Measurements from ENCODE around the gene TSHZ2. TPM values are rescaled to one million over a fixed set of nuclear protein-coding genes. Genes with fewer than 3 reads are reported as not detected.
A peak's percentile ranks its signal among the peaks of the same experiment; 100 is the strongest.

The TSHZ2 gene
- total RNA-seq, 1 donor = 3.6 TPM

GRCh38 chr20:53154540-53154939 is 182.4 kb downstream of the TSHZ2 start:
- H3K79me2 ChIP-seq (ENCODE audit: insufficient read depth, low read length) = no peaks in the 10 kb centered on the region
- no peak for DNase-seq (ENCODE audit: insufficient read length, low spot score, missing footprints)

GRCh38 chr20:53157443-53158408 is 185.6 kb downstream of the TSHZ2 start:
- no peak for DNase-seq (ENCODE audit: insufficient read length, low spot score, missing footprints)
- Histone ChIP-seq H3K27me3 (ENCODE audit: insufficient read depth, low read length) (no peaks in the 10 kb centered on the region), H4K20me1 (ENCODE audit: insufficient read depth, low read length) (no peaks in the 10 kb centered on the region), H3K4me2 (ENCODE audit: insufficient read depth, low read length) (no peak overlapping the region), H2AFZ (ENCODE audit: low read length) (no peak overlapping the region), H3K4me3 (ENCODE audit: insufficient read depth, low read length) (no peak overlapping the region), H3K79me2 (ENCODE audit: insufficient read depth, low read length) (no peaks in the 10 kb centered on the region), H3K4me1 (ENCODE audit: insufficient read depth, low read length) (peaks cover 13% of the 10 kb centered on the region), H3K9me3 (ENCODE audit: low read depth, low read length) (no peaks in the 10 kb centered on the region), H3K27ac (ENCODE audit: low read depth, low read length) (no peak overlapping the region), H3K36me3 (ENCODE audit: insufficient read depth, low read length) (no peaks in the 10 kb centered on the region)
- TF ChIP-seq CTCF (IDR thresholded peaks at IDR 0.05; ENCODE audit: extremely low read depth, low read depth, low read length) = peak; percentile 66

More at GRCh38 chr20:53154540-53154939, 182.4 kb downstream of the TSHZ2 start:
- Histone ChIP-seq H3K4me1 (ENCODE audit: insufficient read depth, low read length) (peaks cover 4% of the 10 kb centered on the region), H3K27ac (ENCODE audit: low read depth, low read length) (no peak overlapping the region), H3K9me3 (ENCODE audit: low read depth, low read length) (no peaks in the 10 kb centered on the region), H3K36me3 (ENCODE audit: insufficient read depth, low read length) (no peaks in the 10 kb centered on the region), H2AFZ (ENCODE audit: low read length) (no peak overlapping the region), H3K4me2 (ENCODE audit: insufficient read depth, low read length) (no peak overlapping the region), H3K27me3 (ENCODE audit: insufficient read depth, low read length) (no peaks in the 10 kb centered on the region), H4K20me1 (ENCODE audit: insufficient read depth, low read length) (no peaks in the 10 kb centered on the region), H3K4me3 (ENCODE audit: insufficient read depth, low read length) (no peak overlapping the region)
- TF ChIP-seq CTCF (IDR thresholded peaks at IDR 0.05; ENCODE audit: extremely low read depth, low read depth, low read length) = no peak

- Histone ChIP-seq H3K27me3 (ENCODE audit: insufficient read depth, low read length) (no peaks in the 10 kb centered on the region), H3K36me3 (ENCODE audit: insufficient read depth, low read length) (no peaks in the 10 kb centered on the region), H3K4me1 (ENCODE audit: insufficient read depth, low read length) (peaks cover 14% of the 10 kb centered on the region), H3K4me3 (ENCODE audit: insufficient read depth, low read length) (no peak overlapping the region), H4K20me1 (ENCODE audit: insufficient read depth, low read length) (no peaks in the 10 kb centered on the region), H3K4me2 (ENCODE audit: insufficient read depth, low read length) (no peak overlapping the region), H3K79me2 (ENCODE audit: insufficient read depth, low read length) (no peaks in the 10 kb centered on the region), H3K27ac (ENCODE audit: low read depth, low read length) (no peak overlapping the region), H2AFZ (ENCODE audit: low read length) (no peak overlapping the region), H3K9me3 (ENCODE audit: low read depth, low read length) (no peaks in the 10 kb centered on the region)
- no peak for TF ChIP-seq CTCF (IDR thresholded peaks at IDR 0.05; ENCODE audit: extremely low read depth, low read depth, low read length)
- DNase-seq (ENCODE audit: insufficient read length, low spot score, missing footprints) = no peak
These were observed 187.0 kb downstream of the TSHZ2 start for GRCh38 chr20:53159160-53159559.

- Histone ChIP-seq H4K20me1 (ENCODE audit: insufficient read depth, low read length) (no peaks in the 10 kb centered on the region), H3K27ac (ENCODE audit: low read depth, low read length) (no peak overlapping the region), H3K4me2 (ENCODE audit: insufficient read depth, low read length) (no peak overlapping the region), H3K4me3 (ENCODE audit: insufficient read depth, low read length) (no peak overlapping the region), H3K9me3 (ENCODE audit: low read depth, low read length) (no peaks in the 10 kb centered on the region), H3K36me3 (ENCODE audit: insufficient read depth, low read length) (no peaks in the 10 kb centered on the region), H3K4me1 (ENCODE audit: insufficient read depth, low read length) (peaks cover 11% of the 10 kb centered on the region), H3K27me3 (ENCODE audit: insufficient read depth, low read length) (no peaks in the 10 kb centered on the region), H3K79me2 (ENCODE audit: insufficient read depth, low read length) (no peaks in the 10 kb centered on the region), H2AFZ (ENCODE audit: low read length) (no peak overlapping the region)
- TF ChIP-seq CTCF (IDR thresholded peaks at IDR 0.05; ENCODE audit: extremely low read depth, low read depth, low read length) = no peak
- no peak for DNase-seq (ENCODE audit: insufficient read length, low spot score, missing footprints)
These were observed 188.9 kb downstream of the TSHZ2 start for GRCh38 chr20:53161073-53161472.
